C4-2B (cell line): Measurements from ENCODE around the gene SSC5D.

Source experiments
- CTCF ChIP-seq: fragments of 450-650 bp; conservative IDR thresholded peaks from 2 replicates; pipeline ENCODE4 v1.5.1; 2017; ENCODE audit warnings: mild to moderate bottlenecking
- ZFX ChIP-seq: fragments of 450-650 bp; IDR thresholded peaks from 2 replicates; pipeline ENCODE4 v1.6.1; 2017

- TF ChIP-seq CTCF: no peak
- TF ChIP-seq ZFX: no peak
Observed at GRCh38 chr19:55486971-55487923, 989 bp upstream of the SSC5D start.
